ENCODE results near the gene SLC27A1. TPM values are rescaled to one million over a fixed set of nuclear protein-coding genes. Genes with fewer than 3 reads are reported as not detected.
A peak's percentile ranks its signal among the peaks of the same experiment; 100 is the strongest.
"Not testable (repeated sequence)": the region's sequence is repeated elsewhere in the genome, so short reads cannot be mapped to it uniquely, and the experiment has no call there.

SLC27A1 gene
- total and polyA plus RNA-seq, 2 experiments from 2014 or later: 8.6 to 8.7 TPM

DNA sequence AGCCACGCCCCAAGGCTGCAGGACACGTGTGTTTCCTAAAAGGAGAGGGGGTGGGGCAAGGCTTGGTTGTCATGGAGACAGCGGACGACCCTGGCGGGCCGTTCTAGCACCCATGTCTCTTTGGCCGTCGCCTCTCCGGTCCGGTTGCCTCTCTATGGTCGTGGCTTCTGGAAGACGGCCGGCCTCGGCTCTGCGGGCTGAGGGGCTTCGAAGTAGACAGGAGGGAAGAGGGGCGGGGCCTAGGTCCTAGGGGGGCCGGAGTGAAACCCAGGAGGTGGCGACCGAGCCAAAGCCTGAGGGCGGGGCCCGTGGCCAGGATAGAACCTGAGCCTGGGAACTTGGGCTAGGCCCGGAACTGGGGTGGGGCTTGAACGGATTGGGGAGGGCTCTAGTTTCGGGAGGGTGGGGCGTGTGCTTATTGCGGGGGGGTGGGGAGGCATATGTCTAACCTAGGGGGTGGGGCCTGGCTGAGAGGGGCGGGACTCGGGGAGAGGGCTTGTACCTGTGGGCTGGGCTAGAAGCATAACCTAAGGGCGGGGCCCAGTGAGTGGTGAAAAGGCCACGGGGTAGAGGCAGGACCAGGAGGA is 750 bp upstream of the SLC27A1 start:
- Histone ChIP-seq H3K27ac (peak overlapping the region; percentile 84), H3K79me2 (peaks cover 12% of the 10 kb centered on the region), H2AFZ (peak overlapping the region; percentile 81), H3K4me3 (peak overlapping the region; percentile 40), H3K9me3 (ENCODE audit: low read depth) (no peaks in the 10 kb centered on the region), H3K4me2 (peak overlapping the region; percentile 94), H3K27me3 (no peaks in the 10 kb centered on the region), H3K4me1 (ENCODE audit: insufficient read depth) (peaks cover 15% of the 10 kb centered on the region), H4K20me1 (ENCODE audit: insufficient read depth, poor library complexity, severe bottlenecking) (no peaks in the 10 kb centered on the region), H3K9me2 (replicated peaks; ENCODE audit: insufficient read depth) (no peaks in the 10 kb centered on the region), H3K36me3 (replicated peaks; ENCODE audit: insufficient read depth, low read depth) (no peaks in the 10 kb centered on the region)
- 3% methylated on average over 16 of the region's 31 CpGs for WGBS (ENCODE audit: low lambda C conversion rate, missing lambda C conversion rate)
- peak; percentile 96 for DNase-seq (ENCODE audit: low spot score)
- TF ChIP-seq EZH2 (IDR thresholded peaks at IDR 0.05; ENCODE audit: borderline replicate concordance) (no peak), EZH2phosphoT487 (IDR thresholded peaks at IDR 0.05; ENCODE audit: low read depth, severe bottlenecking, unreplicated experiment) (no peak)
- TF ChIP-seq, protein P1, sequence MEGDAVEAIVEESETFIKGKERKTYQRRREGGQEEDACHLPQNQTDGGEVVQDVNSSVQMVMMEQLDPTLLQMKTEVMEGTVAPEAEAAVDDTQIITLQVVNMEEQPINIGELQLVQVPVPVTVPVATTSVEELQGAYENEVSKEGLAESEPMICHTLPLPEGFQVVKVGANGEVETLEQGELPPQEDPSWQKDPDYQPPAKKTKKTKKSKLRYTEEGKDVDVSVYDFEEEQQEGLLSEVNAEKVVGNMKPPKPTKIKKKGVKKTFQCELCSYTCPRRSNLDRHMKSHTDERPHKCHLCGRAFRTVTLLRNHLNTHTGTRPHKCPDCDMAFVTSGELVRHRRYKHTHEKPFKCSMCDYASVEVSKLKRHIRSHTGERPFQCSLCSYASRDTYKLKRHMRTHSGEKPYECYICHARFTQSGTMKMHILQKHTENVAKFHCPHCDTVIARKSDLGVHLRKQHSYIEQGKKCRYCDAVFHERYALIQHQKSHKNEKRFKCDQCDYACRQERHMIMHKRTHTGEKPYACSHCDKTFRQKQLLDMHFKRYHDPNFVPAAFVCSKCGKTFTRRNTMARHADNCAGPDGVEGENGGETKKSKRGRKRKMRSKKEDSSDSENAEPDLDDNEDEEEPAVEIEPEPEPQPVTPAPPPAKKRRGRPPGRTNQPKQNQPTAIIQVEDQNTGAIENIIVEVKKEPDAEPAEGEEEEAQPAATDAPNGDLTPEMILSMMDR (IDR thresholded peaks at IDR 0.05; ENCODE audit: poor library complexity): no peak

DNA sequence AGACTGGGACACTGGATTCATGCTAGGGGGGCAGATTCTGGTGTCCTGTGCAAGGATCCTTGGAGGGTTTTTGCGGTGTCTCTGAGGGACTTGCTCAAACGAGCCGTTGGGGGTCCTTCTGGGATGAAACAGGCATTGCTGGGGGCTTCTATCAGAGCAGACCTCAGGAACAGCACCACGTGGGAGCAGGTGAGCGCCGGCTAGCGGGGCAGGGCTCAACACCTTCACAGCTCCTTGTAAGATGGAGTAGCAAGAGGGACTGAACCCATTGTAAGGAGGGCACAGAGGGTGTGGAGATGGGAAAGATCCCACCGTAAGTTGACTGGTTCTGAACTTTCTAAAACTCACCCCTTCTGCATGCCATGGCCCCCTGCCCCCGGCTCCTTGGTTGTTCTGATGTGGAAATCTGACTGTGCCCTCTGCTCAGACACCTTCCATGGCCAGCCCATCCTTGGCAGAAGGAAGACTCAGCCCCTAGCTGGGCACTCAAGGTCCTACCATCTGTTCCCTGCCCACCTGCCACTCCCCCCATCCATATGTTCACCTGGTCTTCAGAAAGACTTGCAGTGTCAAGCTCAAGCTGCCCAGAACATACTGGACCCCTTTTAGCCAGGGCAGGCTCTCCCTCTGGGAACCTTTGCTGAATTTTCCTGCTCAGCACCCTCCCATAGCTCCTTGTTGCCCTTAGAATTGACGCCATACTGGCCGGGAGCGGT is 1.2 kb downstream of the SLC27A1 start:
- no peak overlapping the region for H3K27ac ChIP-seq
- H3K4me2 ChIP-seq: peak overlapping the region; percentile 93
- TF ChIP-seq EZH2phosphoT487 (IDR thresholded peaks at IDR 0.05; ENCODE audit: low read depth, severe bottlenecking, unreplicated experiment) (no peak), EZH2 (IDR thresholded peaks at IDR 0.05; ENCODE audit: borderline replicate concordance) (no peak)
- TF ChIP-seq, protein P1 (IDR thresholded peaks at IDR 0.05; ENCODE audit: poor library complexity): no peak
- H2AFZ ChIP-seq: no peak overlapping the region
- 60% methylated on average over 12 of the region's 12 CpGs for WGBS (ENCODE audit: low lambda C conversion rate, missing lambda C conversion rate)
- no peaks in the 10 kb centered on the region for H3K9me2 ChIP-seq (replicated peaks; ENCODE audit: insufficient read depth)
- no peaks in the 10 kb centered on the region for H3K9me3 ChIP-seq (ENCODE audit: low read depth)
- peaks cover 12% of the 10 kb centered on the region for H3K79me2 ChIP-seq
- DNase-seq (ENCODE audit: low spot score): no peak
- H3K27me3 ChIP-seq: no peaks in the 10 kb centered on the region
- H3K4me1 ChIP-seq (ENCODE audit: insufficient read depth): peaks cover 15% of the 10 kb centered on the region
- H3K4me3 ChIP-seq: peak overlapping the region; percentile 60
- no peaks in the 10 kb centered on the region for H3K36me3 ChIP-seq (replicated peaks; ENCODE audit: insufficient read depth, low read depth)
- no peaks in the 10 kb centered on the region for H4K20me1 ChIP-seq (ENCODE audit: insufficient read depth, poor library complexity, severe bottlenecking)

DNA sequence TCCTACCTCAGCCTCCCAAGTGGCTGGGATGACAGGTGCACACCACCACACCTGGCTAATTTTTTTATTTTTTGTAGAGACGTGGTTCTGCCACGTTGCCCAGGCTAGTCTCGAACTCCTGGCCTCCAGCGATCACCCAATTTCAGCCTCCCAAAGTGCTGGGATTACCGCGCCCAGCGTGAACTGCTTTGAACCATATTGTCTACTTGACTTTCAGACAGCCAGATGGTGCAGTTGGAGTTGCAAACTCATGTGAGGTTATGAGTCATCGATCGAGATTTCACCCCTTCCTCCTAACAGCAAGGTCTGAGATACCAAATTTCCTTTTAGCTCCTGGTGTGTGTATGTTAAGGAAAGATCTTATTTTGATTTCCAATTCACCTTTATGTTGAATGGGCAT is 2.7 kb downstream of the SLC27A1 start:
- Histone ChIP-seq H3K9me2 (replicated peaks; ENCODE audit: insufficient read depth) (no peaks in the 10 kb centered on the region), H2AFZ (no peak overlapping the region), H3K4me1 (ENCODE audit: insufficient read depth) (peaks cover 15% of the 10 kb centered on the region), H3K27me3 (no peaks in the 10 kb centered on the region), H4K20me1 (ENCODE audit: insufficient read depth, poor library complexity, severe bottlenecking) (no peaks in the 10 kb centered on the region), H3K27ac (no peak overlapping the region), H3K4me2 (no peak overlapping the region), H3K79me2 (peaks cover 12% of the 10 kb centered on the region), H3K9me3 (ENCODE audit: low read depth) (no peaks in the 10 kb centered on the region), H3K4me3 (no peak overlapping the region), H3K36me3 (replicated peaks; ENCODE audit: insufficient read depth, low read depth) (no peaks in the 10 kb centered on the region)
- DNase-seq (ENCODE audit: low spot score): no peak
- whole genome bisulfite sequencing (ENCODE audit: low lambda C conversion rate, missing lambda C conversion rate): 91% methylated on average over 9 of the region's 9 CpGs
- TF ChIP-seq EZH2phosphoT487 (IDR thresholded peaks at IDR 0.05; ENCODE audit: low read depth, severe bottlenecking, unreplicated experiment) (no peak), EZH2 (IDR thresholded peaks at IDR 0.05; ENCODE audit: borderline replicate concordance) (no peak)
- TF ChIP-seq, protein P1 (IDR thresholded peaks at IDR 0.05; ENCODE audit: poor library complexity): no peak

DNA sequence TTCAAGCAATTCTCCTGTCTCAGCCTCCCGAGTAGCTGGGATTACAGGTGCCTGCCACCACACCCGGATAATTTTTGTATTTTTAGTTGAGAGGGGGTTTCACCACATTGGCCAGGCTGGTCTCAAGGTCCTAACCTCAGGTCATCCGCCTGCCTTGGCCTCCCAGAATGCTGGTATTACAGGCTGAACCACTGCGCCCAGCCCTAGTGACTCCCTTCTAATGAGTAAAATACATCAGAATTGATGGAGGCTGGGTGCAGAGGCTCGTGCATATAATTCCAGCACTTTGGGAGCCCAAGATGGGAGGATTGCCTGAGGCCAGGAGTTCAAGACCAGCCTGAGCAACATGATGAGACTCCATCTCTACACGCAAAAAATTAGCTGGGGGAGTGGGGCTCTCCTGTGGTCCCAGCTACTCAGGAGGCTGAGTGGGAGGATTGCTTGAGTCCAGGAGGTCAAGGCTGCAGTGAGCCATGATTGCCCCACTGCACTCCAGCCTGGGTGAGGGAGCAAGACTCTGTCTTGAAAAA is 4.8 kb downstream of the SLC27A1 start:
- H3K9me3 ChIP-seq (ENCODE audit: low read depth); H3K27ac ChIP-seq; H3K9me2 ChIP-seq (replicated peaks; ENCODE audit: insufficient read depth); H3K4me1 ChIP-seq (ENCODE audit: insufficient read depth); H3K27me3 ChIP-seq; H3K4me2 ChIP-seq; DNase-seq (ENCODE audit: low spot score); H2AFZ ChIP-seq; H4K20me1 ChIP-seq (ENCODE audit: insufficient read depth, poor library complexity, severe bottlenecking); H3K4me3 ChIP-seq; H3K36me3 ChIP-seq (replicated peaks; ENCODE audit: insufficient read depth, low read depth): not testable (repeated sequence)
- H3K79me2 ChIP-seq: peaks cover 12% of the 10 kb centered on the region
- 78% methylated on average over 6 of the region's 6 CpGs for WGBS (ENCODE audit: low lambda C conversion rate, missing lambda C conversion rate)
